Gastrocnemius medialis (tissue), 4 donors: ENCODE measurements around the gene ELF2. TPM values are rescaled to one million over a fixed set of nuclear protein-coding genes. Genes with fewer than 3 reads are reported as not detected.

Source experiments
- ATAC-seq, 2 donors: fragments of 150-250 bp; one replicate each; pipeline ENCODE4 v1.9.1; 2016
- DNase-seq, 2 donors: peaks; one replicate each; pipeline ENCODE4 v3.0.0-alpha.2; 2019
- H3K27ac ChIP-seq, 4 donors: fragments of 200-600 bp; sonication (generic); 1 replicate in 1 of 4; 2 replicates in 3 of 4; pipeline ENCODE4 v1.5.1; 2016 to 2018; ENCODE audit warnings: mild to moderate bottlenecking in 2 of 4, moderate library complexity in 1 of 4
- H3K27me3 ChIP-seq, 3 donors: fragments of 200-600 bp; sonication (generic) in 2 of 3; 1 replicate in 1 of 3; 2 replicates in 2 of 3; pipeline versions ENCODE4 v1.5.1 to v1.6.0; 2016 to 2019; ENCODE audit warnings: mild to moderate bottlenecking in 1 of 3, moderate library complexity in 1 of 3
- H3K36me3 ChIP-seq, 2 donors: fragments of 200-600 bp; sonication (generic) in 1 of 2; one replicate each; pipeline ENCODE4 v1.5.1; 2017 to 2018
- H3K4me1 ChIP-seq, 2 donors: fragments of 200-600 bp; sonication (generic) in 1 of 2; one replicate each; pipeline ENCODE4 v1.5.1; 2016 to 2017; ENCODE audit warnings: mild to moderate bottlenecking in 2 of 2
- H3K4me3 ChIP-seq, 4 donors: fragments of 200-600 bp; sonication (generic) in 3 of 4; 1 replicate in 1 of 4; 2 replicates in 3 of 4; pipeline ENCODE4 v1.5.1; 2016 to 2019; ENCODE audit warnings: mild to moderate bottlenecking in 2 of 4
- H3K9me3 ChIP-seq, 3 donors: fragments of 200-600 bp; sonication (generic) in 2 of 3; 1 replicate in 1 of 3; 2 replicates in 2 of 3; pipeline ENCODE4 v1.5.1; 2016 to 2019
- POLR2A ChIP-seq, 2 donors: fragments of 450-650 bp; IDR thresholded peaks; one replicate each; pipeline ENCODE4 v1.6.1; 2017; ENCODE audit warnings: antibody characterized with exemption in 2 of 2, mild to moderate bottlenecking in 2 of 2, moderate library complexity in 2 of 2
- in situ Hi-C, 4 donors: fragments of 200-750 bp; cut with MboI; loops; one replicate each; pipeline versions ENCODE4 v1.15.0 to v1.8.0; 2017; ENCODE audit warnings: low sequenced_read_pairs in 4 of 4
- intact Hi-C: fragments of 100-400 bp; cut with DNase I; formaldehyde crosslinking; loops from one replicate; pipeline ENCODE4 v1.15.1; 2023; ENCODE audit warnings: low total_unique reads
- total RNA-seq, 4 donors: library from RNA; depleted of rRNA; stranded (reverse); fragments of >200 nt; gene quantifications; one replicate each; pipeline versions ENCODE4 v1.1.0 to v1.2.3, GENCODE V29; 2016
- TF ChIP-seq, protein P1 (sequence below), 5 experiments: fragments of 450-650 bp in 3 of 5; fragments of 200-600 bp in 2 of 5; sonication (generic) in 2 of 5; IDR thresholded peaks in 4 of 5; conservative IDR thresholded peaks in 1 of 5; 1 replicate in 4 of 5; 2 replicates in 1 of 5; pipeline ENCODE4 v1.5.1; 2016 to 2019; ENCODE audit warnings: antibody characterized with exemption in 5 of 5, mild to moderate bottlenecking in 3 of 5, moderate library complexity in 3 of 5

Gene ELF2
- total RNA-seq, 4 donors from 2014 or later = 22.1 to 41.4 (median 29.7) TPM

DNA sequence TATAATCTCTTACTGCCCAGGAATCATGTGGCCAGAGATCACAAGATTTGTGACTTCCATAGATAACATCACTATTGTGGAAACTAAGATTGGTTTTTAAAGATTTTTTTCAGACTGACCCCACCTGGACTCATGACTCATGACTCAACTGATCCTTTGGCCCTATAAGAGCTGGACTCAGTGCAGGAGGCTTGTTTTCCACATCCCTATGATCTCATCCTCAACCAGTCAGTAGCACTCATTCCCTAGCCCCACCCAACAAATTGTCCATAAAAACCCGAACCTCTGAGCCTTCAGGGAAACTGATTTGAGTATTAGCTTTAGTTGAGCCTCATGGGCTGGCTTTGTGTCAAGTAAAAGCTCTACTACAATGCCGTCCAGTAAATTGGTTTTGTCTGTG lies 169.4 kb downstream of the ELF2 start:
- Histone ChIP-seq H3K4me3 (no peak overlapping the region), H3K4me1 (no peaks in the 10 kb centered on the region), H3K9me3 (no peaks in the 10 kb centered on the region), H3K27ac (no peak overlapping the region), H3K27me3 (no peaks in the 10 kb centered on the region), H3K36me3 (no peaks in the 10 kb centered on the region)
- intact Hi-C loops (no loop called here), in situ Hi-C loops (no loop called here)
- no peak for ATAC-seq
- TF ChIP-seq POLR2A (IDR thresholded peaks at IDR 0.05) = no peak
- TF ChIP-seq, protein P1, sequence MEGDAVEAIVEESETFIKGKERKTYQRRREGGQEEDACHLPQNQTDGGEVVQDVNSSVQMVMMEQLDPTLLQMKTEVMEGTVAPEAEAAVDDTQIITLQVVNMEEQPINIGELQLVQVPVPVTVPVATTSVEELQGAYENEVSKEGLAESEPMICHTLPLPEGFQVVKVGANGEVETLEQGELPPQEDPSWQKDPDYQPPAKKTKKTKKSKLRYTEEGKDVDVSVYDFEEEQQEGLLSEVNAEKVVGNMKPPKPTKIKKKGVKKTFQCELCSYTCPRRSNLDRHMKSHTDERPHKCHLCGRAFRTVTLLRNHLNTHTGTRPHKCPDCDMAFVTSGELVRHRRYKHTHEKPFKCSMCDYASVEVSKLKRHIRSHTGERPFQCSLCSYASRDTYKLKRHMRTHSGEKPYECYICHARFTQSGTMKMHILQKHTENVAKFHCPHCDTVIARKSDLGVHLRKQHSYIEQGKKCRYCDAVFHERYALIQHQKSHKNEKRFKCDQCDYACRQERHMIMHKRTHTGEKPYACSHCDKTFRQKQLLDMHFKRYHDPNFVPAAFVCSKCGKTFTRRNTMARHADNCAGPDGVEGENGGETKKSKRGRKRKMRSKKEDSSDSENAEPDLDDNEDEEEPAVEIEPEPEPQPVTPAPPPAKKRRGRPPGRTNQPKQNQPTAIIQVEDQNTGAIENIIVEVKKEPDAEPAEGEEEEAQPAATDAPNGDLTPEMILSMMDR (IDR thresholded peaks at IDR 0.05 in 4 of 5, conservative IDR thresholded peaks at IDR 0.05 in 1 of 5) = no peak
- no peak for DNase-seq

Other genes with a start within 250 kb of the ELF2 start
- gene NOCT, start 161.4 kb downstream of the ELF2 start, total RNA-seq = 10 to 100 TPM in 1 of 4 donors, 1 to 10 TPM in 3; 4.8 to 18.5 (median 9.2) TPM
- under 1 TPM in 3 of 4 donors, not detected in 1; 0.29 to 0.65 (median 0.38) TPM for gene MGARP, start 103.0 kb upstream of the ELF2 start, total RNA-seq
- gene NAA15, start 124.3 kb upstream of the ELF2 start, total RNA-seq = 10 to 100 TPM; 25.0 to 48.8 (median 37.2) TPM
- gene NDUFC1, start 125.3 kb upstream of the ELF2 start, total RNA-seq = 100 to 1,000 TPM in 1 of 4 donors, 10 to 100 TPM in 3; 30.5 to 102 (median 63.5) TPM